22Rv1 (cell line): ENCODE data around the gene IMMP2L.

ENCODE experiments used
- H3K27ac ChIP-seq: fragments of 450-650 bp; 2 replicates; pipeline ENCODE4 v1.5.1; 2017
- ZFX ChIP-seq: fragments of 450-650 bp; IDR thresholded peaks from 2 replicates; pipeline ENCODE4 v1.6.1; 2017; ENCODE audit warnings: antibody characterized with exemption, borderline replicate concordance
- TF ChIP-seq, protein P1 (sequence below): fragments of 450-650 bp; IDR thresholded peaks from 2 replicates; pipeline ENCODE4 v1.5.1; 2017; ENCODE audit warnings: mild to moderate bottlenecking

IMMP2L gene

DNA sequence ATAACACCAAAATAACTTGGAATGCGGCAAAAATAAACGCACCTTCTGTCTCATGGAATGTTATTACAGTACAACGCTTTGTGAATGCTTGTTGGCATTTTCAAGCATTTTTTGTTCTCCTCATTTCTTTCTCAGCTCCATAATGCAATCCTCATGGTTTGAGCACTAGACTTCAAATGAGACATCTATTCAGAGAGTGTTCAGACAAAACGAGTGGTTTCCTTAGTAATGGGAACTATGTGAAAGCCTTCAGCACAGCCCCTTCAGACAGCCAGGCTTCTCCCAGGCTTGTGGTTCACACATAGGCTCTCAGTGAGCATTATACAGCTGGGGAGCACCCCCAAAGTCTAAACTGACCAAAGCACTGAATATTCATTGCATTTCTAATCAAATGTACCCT lies 479.9 kb downstream of the IMMP2L start:
- TF ChIP-seq, protein P1, sequence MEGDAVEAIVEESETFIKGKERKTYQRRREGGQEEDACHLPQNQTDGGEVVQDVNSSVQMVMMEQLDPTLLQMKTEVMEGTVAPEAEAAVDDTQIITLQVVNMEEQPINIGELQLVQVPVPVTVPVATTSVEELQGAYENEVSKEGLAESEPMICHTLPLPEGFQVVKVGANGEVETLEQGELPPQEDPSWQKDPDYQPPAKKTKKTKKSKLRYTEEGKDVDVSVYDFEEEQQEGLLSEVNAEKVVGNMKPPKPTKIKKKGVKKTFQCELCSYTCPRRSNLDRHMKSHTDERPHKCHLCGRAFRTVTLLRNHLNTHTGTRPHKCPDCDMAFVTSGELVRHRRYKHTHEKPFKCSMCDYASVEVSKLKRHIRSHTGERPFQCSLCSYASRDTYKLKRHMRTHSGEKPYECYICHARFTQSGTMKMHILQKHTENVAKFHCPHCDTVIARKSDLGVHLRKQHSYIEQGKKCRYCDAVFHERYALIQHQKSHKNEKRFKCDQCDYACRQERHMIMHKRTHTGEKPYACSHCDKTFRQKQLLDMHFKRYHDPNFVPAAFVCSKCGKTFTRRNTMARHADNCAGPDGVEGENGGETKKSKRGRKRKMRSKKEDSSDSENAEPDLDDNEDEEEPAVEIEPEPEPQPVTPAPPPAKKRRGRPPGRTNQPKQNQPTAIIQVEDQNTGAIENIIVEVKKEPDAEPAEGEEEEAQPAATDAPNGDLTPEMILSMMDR: no peak
- TF ChIP-seq ZFX: no peak
- no peak overlapping the region for H3K27ac ChIP-seq

DNA sequence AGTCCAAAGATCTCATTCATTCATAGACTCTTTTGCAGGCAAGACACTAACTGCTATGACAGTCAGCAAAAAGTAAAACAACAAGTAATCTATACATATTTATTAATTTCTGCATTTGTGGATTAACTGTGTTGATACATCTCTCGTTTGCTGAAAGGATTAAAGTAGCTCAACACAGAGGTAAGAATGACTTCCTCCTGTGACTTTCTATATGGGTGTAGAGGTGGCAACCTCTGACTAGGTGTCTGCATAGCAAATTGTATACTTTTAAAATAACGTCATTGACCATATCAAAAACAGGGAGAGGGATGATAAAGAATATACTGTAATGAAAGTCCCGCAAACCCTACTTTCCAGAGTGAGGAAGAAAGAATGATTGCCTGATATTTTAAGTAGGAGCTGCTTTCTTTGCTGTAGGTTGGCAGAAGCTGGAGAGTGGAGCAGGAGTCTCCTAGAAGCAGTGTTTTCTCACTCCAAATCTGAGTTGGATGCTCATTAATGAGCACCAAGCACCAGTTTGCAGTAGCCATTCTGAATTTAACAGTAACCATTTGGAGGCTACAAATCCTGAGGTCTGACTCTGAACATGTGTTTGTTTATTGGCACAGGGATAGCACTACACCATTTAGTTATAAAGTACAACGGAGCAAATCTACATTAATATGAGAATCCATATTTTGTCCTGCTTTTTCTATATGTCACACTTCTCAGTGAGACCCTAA lies 480.6 kb downstream of the IMMP2L start:
- no peak overlapping the region for H3K27ac ChIP-seq

DNA sequence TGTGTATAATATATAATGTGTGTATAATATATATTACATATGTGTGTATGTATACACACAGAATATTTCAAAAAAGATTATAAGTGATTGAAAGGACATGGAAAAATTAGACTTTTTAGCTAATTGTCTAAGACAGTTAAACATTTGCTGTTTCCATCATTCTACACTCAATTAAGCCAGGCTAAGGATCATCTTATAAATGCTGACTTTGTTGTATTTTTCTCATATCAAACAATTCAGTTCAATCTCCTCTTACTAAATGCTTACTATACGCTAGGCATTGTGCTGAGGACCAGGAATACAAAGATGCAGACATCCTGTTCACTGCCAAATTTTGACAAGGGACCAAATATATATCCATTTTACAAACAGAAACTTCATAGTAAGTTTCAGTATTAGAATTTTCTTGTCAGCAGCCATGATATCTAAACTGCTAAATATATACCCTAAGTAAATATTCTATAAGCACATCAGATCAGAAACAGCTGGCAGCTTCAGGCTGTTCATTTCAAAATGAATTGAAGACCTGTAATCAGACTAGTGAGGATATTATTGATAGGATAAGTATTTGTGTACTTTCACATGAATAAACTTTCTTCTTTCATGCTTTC lies 481.7 kb downstream of the IMMP2L start:
- TF ChIP-seq, protein P1: no peak
- TF ChIP-seq ZFX: no peak
- no peak overlapping the region for H3K27ac ChIP-seq

More for the DNA sequence above, 480.6 kb downstream of the IMMP2L start:
- no peak for TF ChIP-seq ZFX

DNA sequence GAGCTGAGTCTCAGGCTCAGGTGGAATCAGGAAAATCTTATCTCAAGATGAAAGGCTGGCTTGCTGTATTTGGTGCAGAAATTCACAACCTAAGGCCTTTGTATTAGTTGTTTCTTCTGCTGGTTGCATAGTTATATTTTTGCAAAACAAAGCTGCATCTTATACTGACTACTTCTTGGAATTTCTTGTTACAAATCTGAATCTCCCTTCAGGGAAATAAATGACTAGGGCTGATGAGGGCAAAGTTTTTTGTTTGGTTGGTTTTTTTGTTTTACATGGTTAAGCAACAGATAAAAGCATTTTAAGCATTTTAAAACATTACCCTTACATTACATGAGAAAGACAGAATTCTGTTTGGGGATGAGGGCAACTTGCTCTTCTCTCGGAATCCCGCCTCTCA lies 485.3 kb downstream of the IMMP2L start:
- no peak overlapping the region for H3K27ac ChIP-seq

DNA sequence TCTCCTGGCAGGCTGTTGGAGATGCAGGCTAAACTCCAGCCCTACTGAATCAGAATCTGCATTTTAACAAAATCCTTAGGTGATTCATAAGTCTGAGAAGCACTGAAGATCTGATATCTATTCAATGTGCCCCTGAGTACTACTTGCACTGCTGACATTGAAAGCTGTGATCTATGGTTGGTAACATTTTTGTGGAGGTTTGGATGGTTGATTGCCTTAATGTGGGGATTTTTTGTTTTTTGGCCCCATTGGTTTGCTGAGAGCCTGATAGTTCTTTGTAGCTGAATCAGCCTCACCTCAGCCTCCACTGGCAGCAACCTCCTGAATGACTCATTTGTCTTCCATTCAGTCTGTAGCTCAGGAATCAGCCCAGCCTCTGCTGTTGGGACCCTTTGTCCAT lies 486.1 kb downstream of the IMMP2L start:
- no peak for TF ChIP-seq ZFX
- TF ChIP-seq, protein P1: no peak
- no peak overlapping the region for H3K27ac ChIP-seq

More for the DNA sequence above, 485.3 kb downstream of the IMMP2L start:
- TF ChIP-seq, protein P1: no peak
- TF ChIP-seq ZFX: no peak

DNA sequence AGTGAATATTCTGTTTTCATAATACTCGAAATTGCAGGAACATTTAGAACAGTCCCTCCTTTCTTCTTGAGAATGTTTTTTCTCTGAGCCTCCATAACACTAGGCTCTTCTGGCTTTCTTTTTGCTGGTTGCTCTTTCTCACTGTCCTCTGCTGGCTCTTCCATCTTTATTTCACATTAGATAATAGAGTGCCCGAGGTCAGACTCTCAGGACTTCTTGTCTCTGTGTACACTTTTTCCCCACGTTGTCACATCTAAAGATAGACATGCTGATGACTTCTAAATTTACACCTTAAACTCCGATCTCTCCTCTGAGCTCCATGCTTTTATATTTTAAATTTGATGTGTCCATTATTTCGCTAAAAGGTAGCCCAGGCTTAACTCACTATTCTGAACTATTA lies 486.8 kb downstream of the IMMP2L start:
- TF ChIP-seq, protein P1: no peak
- TF ChIP-seq ZFX: no peak
- no peak overlapping the region for H3K27ac ChIP-seq

DNA sequence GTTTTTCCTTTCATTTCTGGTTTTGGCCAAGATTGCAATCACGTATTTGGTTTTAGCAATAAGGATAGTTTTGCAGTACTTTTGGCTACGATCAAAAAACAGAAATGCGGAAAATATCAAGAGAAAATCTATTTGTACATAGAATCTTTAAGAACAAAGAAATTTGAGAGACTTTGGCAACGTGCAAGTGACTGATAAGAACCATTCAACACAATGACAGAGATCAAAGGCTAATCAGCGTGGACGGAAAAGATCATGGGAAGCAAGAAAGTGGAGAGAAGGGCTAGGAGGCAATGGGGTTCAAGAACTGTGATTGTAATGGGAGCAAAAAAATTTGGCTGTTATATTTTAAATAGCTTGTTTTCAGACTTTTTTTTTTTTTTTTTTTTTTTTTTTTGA lies 487.5 kb downstream of the IMMP2L start:
- no peak overlapping the region for H3K27ac ChIP-seq

More for the DNA sequence above, 487.5 kb downstream of the IMMP2L start:
- TF ChIP-seq, protein P1: no peak
- TF ChIP-seq ZFX: no peak
